HG02938 (cell line): ENCODE data around the gene ITIH6.
A peak's percentile ranks its signal among the peaks of the same experiment; 100 is the strongest.
"Not testable (repeated sequence)": the region's sequence is repeated elsewhere in the genome, so short reads cannot be mapped to it uniquely, and the experiment has no call there.

Source experiments
- ATAC-seq: cut with Tn5 transposase; IDR thresholded peaks from one replicate; pipeline ENCODE4 v1.9.1; 2021; ENCODE audit warnings: mild to moderate bottlenecking, moderate library complexity; ENCODE audit not compliant: unreplicated experiment

Gene ITIH6

GRCh38 chrX:54808605-54809483, 10.8 kb upstream of the ITIH6 start:
- ATAC-seq: peak; percentile 92

- ATAC-seq: peak; percentile 10
These were observed 10.1 kb upstream of the ITIH6 start for GRCh38 chrX:54808109-54808604.

- ATAC-seq: no peak
These were observed 9.6 kb upstream of the ITIH6 start, which contains the start of gene MAGED2 for GRCh38 chrX:54807524-54808108. Gene MAGED2, plus strand, starts transcription at chrX:54807745. Its CDS starts 1,587 bp downstream, at chrX:54809332.

GRCh38 chrX:54799046-54799445, 991 bp upstream of the ITIH6 start:
- no peak for ATAC-seq

- ATAC-seq: no peak
These were observed 3.3 kb downstream of the ITIH6 start for GRCh38 chrX:54794795-54795194.

GRCh38 chrX:54794028-54794427, 4.0 kb downstream of the ITIH6 start:
- ATAC-seq: no peak

- ATAC-seq: not testable (repeated sequence)
These were observed 8.7 kb downstream of the ITIH6 start for GRCh38 chrX:54789405-54789804.

- no peak for ATAC-seq
These were observed 9.6 kb downstream of the ITIH6 start for GRCh38 chrX:54788446-54788845.

GRCh38 chrX:54786967-54787366, 11.1 kb downstream of the ITIH6 start:
- ATAC-seq: no peak

- no peak for ATAC-seq
These were observed 12.2 kb downstream of the ITIH6 start for GRCh38 chrX:54785901-54786300.

GRCh38 chrX:54776987-54777672, 20.9 kb downstream of the ITIH6 start:
- no peak for ATAC-seq

GRCh38 chrX:54776061-54776460, 22.0 kb downstream of the ITIH6 start:
- no peak for ATAC-seq

GRCh38 chrX:54774391-54775094, 23.5 kb downstream of the ITIH6 start:
- ATAC-seq: not testable (repeated sequence)

GRCh38 chrX:54758114-54759055, 39.7 kb downstream of the ITIH6 start:
- ATAC-seq: no peak

- no peak for ATAC-seq
These were observed 43.2 kb downstream of the ITIH6 start for GRCh38 chrX:54754854-54755253.

- no peak for ATAC-seq
These were observed 49.4 kb downstream of the ITIH6 start for GRCh38 chrX:54748626-54749025.

- ATAC-seq: no peak
These were observed 50.2 kb downstream of the ITIH6 start for GRCh38 chrX:54747733-54748393.

- ATAC-seq: no peak
These were observed 51.1 kb downstream of the ITIH6 start for GRCh38 chrX:54746928-54747327.

- no peak for ATAC-seq
These were observed 52.4 kb downstream of the ITIH6 start for GRCh38 chrX:54745676-54746075.
